HepG2 (cell line): Measurements from ENCODE around the gene TM4SF18. TPM values are rescaled to one million over a fixed set of nuclear protein-coding genes. Genes with fewer than 3 reads are reported as not detected.

ENCODE experiments used
- FOXC1 ChIP-seq: sonication (generic); formaldehyde crosslinking; IDR thresholded peaks from 2 replicates; pipeline ENCODE4 v1.8.0; 2022; ENCODE audit warnings: mild to moderate bottlenecking, missing genetic modification reagents, borderline replicate concordance
- HNRNPUL1 ChIP-seq: fragments of 200-400 bp; formaldehyde crosslinking; IDR thresholded peaks from 2 replicates; pipeline ENCODE4 v1.6.1; 2017; ENCODE audit warnings: low read depth, mild to moderate bottlenecking, low read length, moderate library complexity
- HOXA5 ChIP-seq: sonication (generic); formaldehyde crosslinking; IDR thresholded peaks from 2 replicates; pipeline ENCODE4 v1.4.0; 2020; ENCODE audit warnings: missing genetic modification reagents
- MZF1 ChIP-seq: sonication (generic); formaldehyde crosslinking; IDR thresholded peaks from 2 replicates; pipeline ENCODE4 v1.8.1; 2023; ENCODE audit warnings: mild to moderate bottlenecking, missing genetic modification reagents, borderline replicate concordance
- SOX6 ChIP-seq, 2 experiments: fragments of 450-650 bp in 1 of 2; sonication (generic) in 1 of 2; formaldehyde crosslinking in 1 of 2; IDR thresholded peaks; 2 replicates each; pipeline versions ENCODE4 v1.4.0 to v1.6.1; 2017 to 2020; ENCODE audit warnings: antibody characterized with exemption in 1 of 2, mild to moderate bottlenecking in 1 of 2, missing genetic modification reagents in 1 of 2
- ZNF44 ChIP-seq: sonication (generic); formaldehyde crosslinking; IDR thresholded peaks from 2 replicates; pipeline ENCODE4 v1.5.1; 2020; ENCODE audit warnings: mild to moderate bottlenecking, missing genetic modification reagents
- ZNF546 ChIP-seq: sonication (generic); formaldehyde crosslinking; conservative IDR thresholded peaks from 2 replicates; pipeline ENCODE4 v1.8.1; 2023; ENCODE audit warnings: mild to moderate bottlenecking, missing genetic modification reagents
- ZNF616 ChIP-seq: sonication (generic); formaldehyde crosslinking; IDR thresholded peaks from 2 replicates; pipeline ENCODE4 v1.5.0; 2020; ENCODE audit warnings: low read depth, mild to moderate bottlenecking, missing genetic modification reagents
- polyA plus RNA-seq, 8 experiments: library from polyadenylated mRNA; depleted of rRNA in 3 of 8; stranded (reverse) in 7 of 8; unstranded in 1 of 8; fragments of >200 nt; fragmentation: Illumina TruSeq in 4 of 8; extraction: Trizol in 4 of 8; gene quantifications; 2 replicates each; pipeline versions ENCODE4 v1.2.1 to v1.2.3, GENCODE V29; 2011 to 2016; ENCODE audit warnings: low read depth in 4 of 8, missing spikeins in 1 of 8, mixed read lengths in 1 of 8; ENCODE audit not compliant: insufficient read depth in 1 of 8
- total RNA-seq, 5 experiments: library from RNA; depleted of rRNA; stranded (reverse); fragments of >200 nt; fragmentation: Illumina TruSeq; extraction: Trizol; gene quantifications; 2 replicates each; pipeline ENCODE4 v1.2.3, GENCODE V29; 2016; ENCODE audit warnings: low read depth in 1 of 5
- TF ChIP-seq, protein P1 (sequence below): IDR thresholded peaks from 2 replicates; pipeline ENCODE4 v1.4.0; 2020; ENCODE audit warnings: mild to moderate bottlenecking, missing genetic modification reagents
- TF ChIP-seq, protein P2 (sequence below): sonication (generic); formaldehyde crosslinking; IDR thresholded peaks from 2 replicates; pipeline ENCODE4 v1.9.0; 2021; ENCODE audit warnings: missing genetic modification reagents, borderline replicate concordance
- TF ChIP-seq, protein P3 (sequence below): IDR thresholded peaks from 2 replicates; pipeline ENCODE4 v1.6.1; 2016; ENCODE audit warnings: low read depth, missing genetic modification reagents, missing compliant biosample characterization

Gene TM4SF18
- total and polyA plus RNA-seq, 2 of the 13 experiments (the other 11 are each of a cell fraction or from before 2014, with no cell fraction given) = 0.15 TPM; not detected in 1

DNA sequence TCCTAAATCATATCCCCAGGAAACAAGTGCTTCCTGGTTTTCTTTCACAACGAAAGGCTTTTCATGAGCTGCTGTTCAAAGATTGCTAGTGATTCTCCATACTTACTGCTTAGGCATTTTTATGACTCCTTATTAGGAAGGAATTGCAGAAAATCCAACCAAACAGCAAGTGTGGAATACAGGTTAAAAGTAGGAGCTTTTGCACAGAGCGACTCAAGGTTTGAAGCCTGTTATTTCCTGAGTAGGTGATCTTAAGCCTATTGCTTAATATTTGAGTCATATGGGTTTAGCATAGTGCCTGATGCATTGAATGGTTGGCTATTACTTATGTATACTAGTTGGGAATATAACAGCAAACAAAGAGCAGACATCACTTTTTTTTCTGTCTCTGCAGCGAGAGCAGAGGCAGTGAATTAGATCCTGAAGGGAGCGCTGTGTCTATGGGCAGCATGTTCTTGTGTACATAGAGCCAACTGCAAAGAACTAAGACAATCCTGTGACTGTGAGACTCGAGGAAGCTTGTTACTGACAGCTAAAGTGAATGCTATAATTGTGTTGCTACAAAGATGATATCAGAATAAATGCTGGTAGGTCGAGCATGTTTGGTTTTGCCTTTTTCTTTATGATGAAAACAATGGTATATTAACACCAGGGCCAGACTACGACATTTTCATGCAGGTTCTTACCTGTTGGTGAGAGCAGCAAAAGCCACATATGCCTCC, 37.7 kb upstream of the TM4SF18 start (continued):
- TF ChIP-seq, protein P1, sequence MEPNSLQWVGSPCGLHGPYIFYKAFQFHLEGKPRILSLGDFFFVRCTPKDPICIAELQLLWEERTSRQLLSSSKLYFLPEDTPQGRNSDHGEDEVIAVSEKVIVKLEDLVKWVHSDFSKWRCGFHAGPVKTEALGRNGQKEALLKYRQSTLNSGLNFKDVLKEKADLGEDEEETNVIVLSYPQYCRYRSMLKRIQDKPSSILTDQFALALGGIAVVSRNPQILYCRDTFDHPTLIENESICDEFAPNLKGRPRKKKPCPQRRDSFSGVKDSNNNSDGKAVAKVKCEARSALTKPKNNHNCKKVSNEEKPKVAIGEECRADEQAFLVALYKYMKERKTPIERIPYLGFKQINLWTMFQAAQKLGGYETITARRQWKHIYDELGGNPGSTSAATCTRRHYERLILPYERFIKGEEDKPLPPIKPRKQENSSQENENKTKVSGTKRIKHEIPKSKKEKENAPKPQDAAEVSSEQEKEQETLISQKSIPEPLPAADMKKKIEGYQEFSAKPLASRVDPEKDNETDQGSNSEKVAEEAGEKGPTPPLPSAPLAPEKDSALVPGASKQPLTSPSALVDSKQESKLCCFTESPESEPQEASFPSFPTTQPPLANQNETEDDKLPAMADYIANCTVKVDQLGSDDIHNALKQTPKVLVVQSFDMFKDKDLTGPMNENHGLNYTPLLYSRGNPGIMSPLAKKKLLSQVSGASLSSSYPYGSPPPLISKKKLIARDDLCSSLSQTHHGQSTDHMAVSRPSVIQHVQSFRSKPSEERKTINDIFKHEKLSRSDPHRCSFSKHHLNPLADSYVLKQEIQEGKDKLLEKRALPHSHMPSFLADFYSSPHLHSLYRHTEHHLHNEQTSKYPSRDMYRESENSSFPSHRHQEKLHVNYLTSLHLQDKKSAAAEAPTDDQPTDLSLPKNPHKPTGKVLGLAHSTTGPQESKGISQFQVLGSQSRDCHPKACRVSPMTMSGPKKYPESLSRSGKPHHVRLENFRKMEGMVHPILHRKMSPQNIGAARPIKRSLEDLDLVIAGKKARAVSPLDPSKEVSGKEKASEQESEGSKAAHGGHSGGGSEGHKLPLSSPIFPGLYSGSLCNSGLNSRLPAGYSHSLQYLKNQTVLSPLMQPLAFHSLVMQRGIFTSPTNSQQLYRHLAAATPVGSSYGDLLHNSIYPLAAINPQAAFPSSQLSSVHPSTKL (CRISPR knock-in tag) = peak; percentile 10; the same call in 1 of the 2 replicates
- no peak for TF ChIP-seq ZNF616
- no peak for TF ChIP-seq ZNF44 (CRISPR knock-in tag)
- TF ChIP-seq MZF1 = no peak
- no peak for TF ChIP-seq SOX6 (IDR thresholded peaks at IDR 0.05)
- TF ChIP-seq SOX6 (CRISPR knock-in tag; IDR thresholded peaks at IDR 0.05) = peak; percentile 42; the same call in 1 of the 2 replicates
- no peak for TF ChIP-seq ZNF546 (CRISPR knock-in tag)
- TF ChIP-seq, protein P2, sequence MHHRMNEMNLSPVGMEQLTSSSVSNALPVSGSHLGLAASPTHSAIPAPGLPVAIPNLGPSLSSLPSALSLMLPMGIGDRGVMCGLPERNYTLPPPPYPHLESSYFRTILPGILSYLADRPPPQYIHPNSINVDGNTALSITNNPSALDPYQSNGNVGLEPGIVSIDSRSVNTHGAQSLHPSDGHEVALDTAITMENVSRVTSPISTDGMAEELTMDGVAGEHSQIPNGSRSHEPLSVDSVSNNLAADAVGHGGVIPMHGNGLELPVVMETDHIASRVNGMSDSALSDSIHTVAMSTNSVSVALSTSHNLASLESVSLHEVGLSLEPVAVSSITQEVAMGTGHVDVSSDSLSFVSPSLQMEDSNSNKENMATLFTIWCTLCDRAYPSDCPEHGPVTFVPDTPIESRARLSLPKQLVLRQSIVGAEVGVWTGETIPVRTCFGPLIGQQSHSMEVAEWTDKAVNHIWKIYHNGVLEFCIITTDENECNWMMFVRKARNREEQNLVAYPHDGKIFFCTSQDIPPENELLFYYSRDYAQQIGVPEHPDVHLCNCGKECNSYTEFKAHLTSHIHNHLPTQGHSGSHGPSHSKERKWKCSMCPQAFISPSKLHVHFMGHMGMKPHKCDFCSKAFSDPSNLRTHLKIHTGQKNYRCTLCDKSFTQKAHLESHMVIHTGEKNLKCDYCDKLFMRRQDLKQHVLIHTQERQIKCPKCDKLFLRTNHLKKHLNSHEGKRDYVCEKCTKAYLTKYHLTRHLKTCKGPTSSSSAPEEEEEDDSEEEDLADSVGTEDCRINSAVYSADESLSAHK (CRISPR knock-in tag) = no peak
- TF ChIP-seq HNRNPUL1 = no peak
- no peak for TF ChIP-seq HOXA5 (CRISPR knock-in tag)
- TF ChIP-seq, protein P3, sequence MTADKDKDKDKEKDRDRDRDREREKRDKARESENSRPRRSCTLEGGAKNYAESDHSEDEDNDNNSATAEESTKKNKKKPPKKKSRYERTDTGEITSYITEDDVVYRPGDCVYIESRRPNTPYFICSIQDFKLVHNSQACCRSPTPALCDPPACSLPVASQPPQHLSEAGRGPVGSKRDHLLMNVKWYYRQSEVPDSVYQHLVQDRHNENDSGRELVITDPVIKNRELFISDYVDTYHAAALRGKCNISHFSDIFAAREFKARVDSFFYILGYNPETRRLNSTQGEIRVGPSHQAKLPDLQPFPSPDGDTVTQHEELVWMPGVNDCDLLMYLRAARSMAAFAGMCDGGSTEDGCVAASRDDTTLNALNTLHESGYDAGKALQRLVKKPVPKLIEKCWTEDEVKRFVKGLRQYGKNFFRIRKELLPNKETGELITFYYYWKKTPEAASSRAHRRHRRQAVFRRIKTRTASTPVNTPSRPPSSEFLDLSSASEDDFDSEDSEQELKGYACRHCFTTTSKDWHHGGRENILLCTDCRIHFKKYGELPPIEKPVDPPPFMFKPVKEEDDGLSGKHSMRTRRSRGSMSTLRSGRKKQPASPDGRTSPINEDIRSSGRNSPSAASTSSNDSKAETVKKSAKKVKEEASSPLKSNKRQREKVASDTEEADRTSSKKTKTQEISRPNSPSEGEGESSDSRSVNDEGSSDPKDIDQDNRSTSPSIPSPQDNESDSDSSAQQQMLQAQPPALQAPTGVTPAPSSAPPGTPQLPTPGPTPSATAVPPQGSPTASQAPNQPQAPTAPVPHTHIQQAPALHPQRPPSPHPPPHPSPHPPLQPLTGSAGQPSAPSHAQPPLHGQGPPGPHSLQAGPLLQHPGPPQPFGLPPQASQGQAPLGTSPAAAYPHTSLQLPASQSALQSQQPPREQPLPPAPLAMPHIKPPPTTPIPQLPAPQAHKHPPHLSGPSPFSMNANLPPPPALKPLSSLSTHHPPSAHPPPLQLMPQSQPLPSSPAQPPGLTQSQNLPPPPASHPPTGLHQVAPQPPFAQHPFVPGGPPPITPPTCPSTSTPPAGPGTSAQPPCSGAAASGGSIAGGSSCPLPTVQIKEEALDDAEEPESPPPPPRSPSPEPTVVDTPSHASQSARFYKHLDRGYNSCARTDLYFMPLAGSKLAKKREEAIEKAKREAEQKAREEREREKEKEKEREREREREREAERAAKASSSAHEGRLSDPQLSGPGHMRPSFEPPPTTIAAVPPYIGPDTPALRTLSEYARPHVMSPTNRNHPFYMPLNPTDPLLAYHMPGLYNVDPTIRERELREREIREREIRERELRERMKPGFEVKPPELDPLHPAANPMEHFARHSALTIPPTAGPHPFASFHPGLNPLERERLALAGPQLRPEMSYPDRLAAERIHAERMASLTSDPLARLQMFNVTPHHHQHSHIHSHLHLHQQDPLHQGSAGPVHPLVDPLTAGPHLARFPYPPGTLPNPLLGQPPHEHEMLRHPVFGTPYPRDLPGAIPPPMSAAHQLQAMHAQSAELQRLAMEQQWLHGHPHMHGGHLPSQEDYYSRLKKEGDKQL (CRISPR knock-in tag) = no peak
- no peak for TF ChIP-seq FOXC1 (CRISPR knock-in tag)
